OCI-LY7 (cell line): ENCODE data around the gene CSNK1G2. TPM values are rescaled to one million over a fixed set of nuclear protein-coding genes. Genes with fewer than 3 reads are reported as not detected.

Experiments
- BruUV-seq: library from RNA; stranded (reverse); fragments of 400-500 nt; replicated peaks from 2 replicates; lab custom pipeline; 2021; lab: Mats Ljungman, UMichigan
- CTCF ChIA-PET: fragments of 300-600 bp; sonication (Branson Sonifier 250); formaldehyde crosslinking; loops from one replicate; lab custom pipeline; 2022; ENCODE audit warnings: antibody characterized with exemption; ENCODE audit not compliant: unreplicated experiment; lab: Charles Lee
- POLR2A ChIA-PET: fragments of 300-600 bp; sonication (Branson Sonifier 250); formaldehyde crosslinking; loops from one replicate; lab custom pipeline; 2022; ENCODE audit warnings: antibody characterized with exemption; lab: Charles Lee
- DNase-seq: peaks from one replicate; pipeline ENCODE4 v3.0.0-alpha.2; 2015; ENCODE audit warnings: low spot score
- H2AFZ ChIP-seq: fragments of 200-600 bp; sonication (generic), shearing (Covaris generic); 2 replicates; pipeline ENCODE4 v1.6.1; 2014; ENCODE audit warnings: mild to moderate bottlenecking, antibody characterized with exemption, low read length, moderate library complexity
- H3K27ac ChIP-seq: fragments of 200-600 bp; sonication (generic); 2 replicates; pipeline ENCODE4 v1.5.1; 2014; ENCODE audit warnings: mixed run types, low read depth, mild to moderate bottlenecking, moderate library complexity, low read length, inconsistent platforms; ENCODE audit not compliant: poor library complexity, severe bottlenecking
- H3K36me3 ChIP-seq: fragments of 200-600 bp; sonication (generic); 2 replicates; pipeline ENCODE4 v1.6.1; 2014; ENCODE audit warnings: mild to moderate bottlenecking, antibody characterized with exemption, low read length, moderate library complexity, mixed read lengths; ENCODE audit not compliant: insufficient read depth
- H3K4me1 ChIP-seq: fragments of 200-600 bp; sonication (generic); 2 replicates; pipeline ENCODE4 v1.5.1; 2014; ENCODE audit warnings: mild to moderate bottlenecking, low read length; ENCODE audit not compliant: insufficient read depth, poor library complexity, severe bottlenecking
- H3K4me2 ChIP-seq: fragments of 200-600 bp; sonication (generic); 2 replicates; pipeline ENCODE4 v1.6.1; 2014; ENCODE audit warnings: mild to moderate bottlenecking, low read length
- H3K4me3 ChIP-seq: fragments of 200-600 bp; sonication (generic); 2 replicates; pipeline ENCODE4 v1.5.1; 2014; ENCODE audit warnings: mild to moderate bottlenecking, low read depth, low read length; ENCODE audit not compliant: poor library complexity, severe bottlenecking
- H3K79me2 ChIP-seq: fragments of 200-600 bp; sonication (generic); 2 replicates; pipeline ENCODE4 v1.6.1; 2016; ENCODE audit warnings: low read depth, mild to moderate bottlenecking, low read length, moderate library complexity, mixed read lengths; ENCODE audit not compliant: insufficient read depth
- H3K9me2 ChIP-seq: fragments of 200-600 bp; sonication (generic); 2 replicates; pipeline ENCODE4 v1.6.1; 2016; ENCODE audit warnings: mild to moderate bottlenecking, low read length, mixed read lengths; ENCODE audit not compliant: insufficient read depth
- H3K9me3 ChIP-seq: fragments of 200-600 bp; sonication (generic); 2 replicates; pipeline ENCODE4 v1.6.1; 2014; ENCODE audit warnings: mild to moderate bottlenecking, mixed run types, low read length, mixed read lengths
- H4K20me1 ChIP-seq: fragments of 200-600 bp; sonication (generic); 2 replicates; pipeline ENCODE4 v1.6.1; 2014; ENCODE audit warnings: mild to moderate bottlenecking, antibody characterized with exemption, low read length, moderate library complexity, mixed read lengths; ENCODE audit not compliant: insufficient read depth
- EZH2phosphoT487 ChIP-seq: fragments of 200-600 bp; sonication (generic); IDR thresholded peaks from 2 replicates; pipeline ENCODE4 v1.6.1; 2018; ENCODE audit warnings: low read depth, borderline replicate concordance, mild to moderate bottlenecking, mixed run types, antibody characterized with exemption, low read length, moderate library complexity, mixed read lengths
- intact Hi-C: fragments of 100-400 bp; cut with micrococcal nuclease; formaldehyde crosslinking; loops from one replicate; pipeline ENCODE4 v1.10.0; 2022; ENCODE audit not compliant: unreplicated experiment
- total RNA-seq, 2 experiments: library from RNA; depleted of rRNA in 1 of 2; stranded (reverse); fragments of >200 nt in 1 of 2; shearing (Covaris generic) in 1 of 2; gene quantifications; 2 replicates each; pipeline ENCODE4 v1.2.3, GENCODE V29; 2014 to 2022
- TF ChIP-seq, protein P1 (sequence below): fragments of 200-600 bp; sonication (generic); conservative IDR thresholded peaks from 2 replicates; pipeline ENCODE4 v1.5.1; 2014; ENCODE audit warnings: mild to moderate bottlenecking, antibody characterized with exemption, low read length, moderate library complexity, mixed read lengths

Gene CSNK1G2
- total RNA-seq, 2 experiments from 2014 or later, result 95.9 to 133 TPM

DNA sequence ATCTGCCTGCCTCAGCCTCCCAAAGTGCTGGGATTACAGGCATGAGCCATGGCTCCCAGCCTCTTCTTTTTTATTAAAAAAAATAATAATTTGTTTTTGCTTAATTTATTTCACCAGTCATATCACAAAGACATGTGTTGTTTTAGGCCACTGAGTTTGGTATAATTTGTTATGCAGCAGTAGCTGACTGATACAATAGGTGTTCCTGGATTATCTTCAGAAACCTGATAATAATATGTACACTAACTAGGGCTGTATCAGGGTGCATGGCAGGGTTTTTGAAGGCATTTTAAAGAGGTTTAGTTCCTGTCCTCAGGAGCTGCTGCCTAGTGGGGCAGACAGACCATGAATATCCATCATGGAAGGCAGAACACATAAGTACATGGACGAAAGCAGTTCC lies 9.5 kb upstream of the CSNK1G2 start:
- Histone ChIP-seq H3K9me3 (peaks cover 6% of the 10 kb centered on the region), H3K4me2 (no peak overlapping the region), H3K4me1 (peaks cover 13% of the 10 kb centered on the region), H3K27ac (no peak overlapping the region), H3K79me2 (no peaks in the 10 kb centered on the region), H3K4me3 (no peak overlapping the region), H3K36me3 (no peaks in the 10 kb centered on the region), H4K20me1 (no peaks in the 10 kb centered on the region), H2AFZ (no peak overlapping the region), H3K9me2 (no peaks in the 10 kb centered on the region)
- TF ChIP-seq EZH2phosphoT487, result no peak
- TF ChIP-seq, protein P1, sequence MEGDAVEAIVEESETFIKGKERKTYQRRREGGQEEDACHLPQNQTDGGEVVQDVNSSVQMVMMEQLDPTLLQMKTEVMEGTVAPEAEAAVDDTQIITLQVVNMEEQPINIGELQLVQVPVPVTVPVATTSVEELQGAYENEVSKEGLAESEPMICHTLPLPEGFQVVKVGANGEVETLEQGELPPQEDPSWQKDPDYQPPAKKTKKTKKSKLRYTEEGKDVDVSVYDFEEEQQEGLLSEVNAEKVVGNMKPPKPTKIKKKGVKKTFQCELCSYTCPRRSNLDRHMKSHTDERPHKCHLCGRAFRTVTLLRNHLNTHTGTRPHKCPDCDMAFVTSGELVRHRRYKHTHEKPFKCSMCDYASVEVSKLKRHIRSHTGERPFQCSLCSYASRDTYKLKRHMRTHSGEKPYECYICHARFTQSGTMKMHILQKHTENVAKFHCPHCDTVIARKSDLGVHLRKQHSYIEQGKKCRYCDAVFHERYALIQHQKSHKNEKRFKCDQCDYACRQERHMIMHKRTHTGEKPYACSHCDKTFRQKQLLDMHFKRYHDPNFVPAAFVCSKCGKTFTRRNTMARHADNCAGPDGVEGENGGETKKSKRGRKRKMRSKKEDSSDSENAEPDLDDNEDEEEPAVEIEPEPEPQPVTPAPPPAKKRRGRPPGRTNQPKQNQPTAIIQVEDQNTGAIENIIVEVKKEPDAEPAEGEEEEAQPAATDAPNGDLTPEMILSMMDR, result no peak
- no TSS peak for BruUV-seq
- intact Hi-C loops, result no loop called here
- no peak for DNase-seq
- CTCF ChIA-PET, result no interaction called here
- POLR2A ChIA-PET, result no interaction called here

DNA sequence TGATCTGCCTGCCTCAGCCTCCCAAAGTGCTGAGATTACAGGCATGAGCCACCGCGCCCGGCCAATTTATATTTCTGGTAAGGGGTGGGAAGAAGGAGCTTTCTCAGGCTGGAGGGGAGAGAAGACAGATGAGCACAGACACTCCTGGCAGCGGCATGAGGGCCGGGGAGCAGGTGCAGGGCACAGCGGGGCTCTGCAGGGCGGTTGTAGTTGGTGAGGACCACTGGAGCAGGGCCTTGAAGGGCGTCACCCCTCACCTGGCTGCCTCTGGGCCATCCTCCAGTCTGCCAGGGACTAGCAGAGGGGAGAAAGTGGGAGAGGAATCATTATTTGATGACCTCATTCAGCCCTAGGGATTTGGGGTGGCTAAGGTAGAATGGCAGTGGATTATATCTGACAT lies 8.6 kb upstream of the CSNK1G2 start:
- Histone ChIP-seq H3K4me2 (no peak overlapping the region), H3K79me2 (no peaks in the 10 kb centered on the region), H3K9me3 (peaks cover 6% of the 10 kb centered on the region), H3K9me2 (no peaks in the 10 kb centered on the region), H3K4me1 (peaks cover 13% of the 10 kb centered on the region), H2AFZ (no peak overlapping the region), H4K20me1 (no peaks in the 10 kb centered on the region), H3K4me3 (no peak overlapping the region), H3K27ac (no peak overlapping the region), H3K36me3 (no peaks in the 10 kb centered on the region)
- POLR2A ChIA-PET, result no interaction called here
- intact Hi-C loops, result no loop called here
- CTCF ChIA-PET, result interaction anchor here (0.6 kb wide), 1 partner anchor 157 kb away, joined by 4 read pairs; no protein-coding TSS in a partner anchor
- BruUV-seq, result no TSS peak
- TF ChIP-seq EZH2phosphoT487, result no peak
- TF ChIP-seq, protein P1, result no peak
- DNase-seq, result no peak

DNA sequence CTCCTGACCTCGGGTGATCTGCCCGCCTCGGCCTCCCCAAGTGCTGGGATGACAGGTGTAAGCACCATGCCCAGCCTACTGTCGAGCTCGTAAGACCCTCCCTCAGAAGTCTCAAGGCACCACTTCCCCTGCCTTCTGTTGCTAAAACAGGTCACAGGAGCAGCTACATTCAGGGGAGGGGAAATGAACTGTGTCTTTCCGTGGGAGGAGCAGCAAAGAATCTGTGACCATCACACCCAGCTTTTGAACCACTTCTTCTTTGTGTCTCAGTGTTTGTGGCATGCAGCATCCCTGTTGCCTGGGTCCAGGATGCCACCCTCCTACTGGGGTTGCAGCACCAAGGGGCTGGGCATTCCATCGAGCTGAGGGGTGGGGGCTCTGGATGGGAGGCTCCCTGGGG lies 7.7 kb upstream of the CSNK1G2 start:
- Histone ChIP-seq H4K20me1 (no peaks in the 10 kb centered on the region), H3K4me1 (peaks cover 13% of the 10 kb centered on the region), H3K27ac (no peak overlapping the region), H3K9me3 (peaks cover 6% of the 10 kb centered on the region), H3K9me2 (no peaks in the 10 kb centered on the region), H3K36me3 (no peaks in the 10 kb centered on the region), H3K4me2 (no peak overlapping the region), H3K4me3 (no peak overlapping the region), H3K79me2 (no peaks in the 10 kb centered on the region), H2AFZ (no peak overlapping the region)
- POLR2A ChIA-PET, result no interaction called here
- no peak for DNase-seq
- CTCF ChIA-PET, result no interaction called here
- no TSS peak for BruUV-seq
- TF ChIP-seq EZH2phosphoT487, result no peak
- TF ChIP-seq, protein P1, result no peak
- intact Hi-C loops, result no loop called here
